ENCODE data around the gene SLC1A2.

GRCh38 chr11:35214226-35214770 lies 205.1 kb downstream of the SLC1A2 start:
- TF ChIP-seq POLR2A (IDR thresholded peaks at IDR 0.05) (no peak), CTCF (IDR thresholded peaks at IDR 0.05) (no peak)
